Endothelial cell of umbilical vein (primary cell): ENCODE data around the gene SEC22A. TPM values are rescaled to one million over a fixed set of nuclear protein-coding genes. Genes with fewer than 3 reads are reported as not detected.

Source experiments
- BruUV-seq: library from RNA; stranded (reverse); fragments of 400-500 nt; replicated peaks from 2 replicates; lab custom pipeline; 2021; lab: Mats Ljungman, UMichigan
- CTCF ChIA-PET: fragments of 300-600, 350-600 bp; sonication (Branson Sonifier 250); formaldehyde crosslinking; loops from one replicate; lab custom pipeline; 2021; ENCODE audit warnings: antibody characterized with exemption, inconsistent platforms; lab: Charles Lee
- POLR2A ChIA-PET: fragments of 300-600, 350-600 bp; sonication (Branson Sonifier 250); formaldehyde crosslinking; loops from one replicate; lab custom pipeline; 2021; ENCODE audit warnings: antibody characterized with exemption, inconsistent platforms; lab: Charles Lee
- DNase-seq: peaks from one replicate; pipeline ENCODE4 v3.0.0-alpha.2; 2011; ENCODE audit warnings: low read depth, low spot score
- FAIRE-seq: peaks from 2 replicates; lab custom pipeline; 2011; peaks lifted over from hg19 to GRCh38; lab: Jason Lieb, UNC
- H2AFZ ChIP-seq: 2 replicates; pipeline ENCODE4 v1.6.0; 2012; ENCODE audit warnings: low read depth, low read length, control low read depth, inconsistent platforms
- H3K27ac ChIP-seq: 2 replicates; pipeline ENCODE4 v1.5.1; 2011; ENCODE audit warnings: low read depth, mild to moderate bottlenecking, control low read depth, low read length, moderate library complexity; ENCODE audit not compliant: insufficient read depth
- H3K27me3 ChIP-seq, 2 experiments: 2 replicates each; pipeline versions ENCODE4 v1.6.0 to v1.6.1; 2011; ENCODE audit warnings: low read length in 2 of 2, mixed read lengths in 1 of 2; ENCODE audit not compliant: control insufficient read depth in 2 of 2, insufficient read depth in 2 of 2
- H3K36me3 ChIP-seq, 2 experiments: 2 replicates in 1 of 2; 3 replicates in 1 of 2; pipeline ENCODE4 v1.5.1; 2011; ENCODE audit warnings: low read length in 2 of 2, mild to moderate bottlenecking in 1 of 2, moderate library complexity in 1 of 2; ENCODE audit not compliant: control insufficient read depth in 2 of 2, insufficient read depth in 2 of 2; ENCODE audit errors: extremely low read depth in 1 of 2
- H3K4me1 ChIP-seq: 3 replicates; pipeline ENCODE4 v1.5.1; 2011; ENCODE audit warnings: mild to moderate bottlenecking, low read length; ENCODE audit not compliant: control insufficient read depth, insufficient read depth; ENCODE audit errors: extremely low read depth
- H3K4me2 ChIP-seq: 2 replicates; pipeline ENCODE4 v1.6.1; 2011; ENCODE audit warnings: low read length, control low read depth, mixed read lengths; ENCODE audit not compliant: insufficient read depth
- H3K4me3 ChIP-seq, 3 experiments: fragments of 200-600 bp in 1 of 3; sonication (generic), shearing (Covaris generic) in 1 of 3; replicated peaks in 1 of 3; 2 replicates each; pipeline ENCODE4 v1.5.1; 2011 to 2016; ENCODE audit warnings: control low read depth in 3 of 3, low read length in 3 of 3, mild to moderate bottlenecking in 2 of 3, inconsistent platforms in 1 of 3, low read depth in 1 of 3, moderate library complexity in 1 of 3; ENCODE audit not compliant: insufficient read depth in 1 of 3
- H3K79me2 ChIP-seq: 2 replicates; pipeline ENCODE4 v1.6.0; 2012; ENCODE audit warnings: low read length, inconsistent platforms; ENCODE audit not compliant: control insufficient read depth, insufficient read depth
- H3K9ac ChIP-seq: replicated peaks from 2 replicates; pipeline ENCODE3; 2011; ENCODE audit warnings: low read length, control low read depth; ENCODE audit not compliant: insufficient read depth; ENCODE audit errors: extremely low read depth
- H3K9me1 ChIP-seq: replicated peaks from 3 replicates; pipeline ENCODE4 v1.6.0; 2011; ENCODE audit warnings: mild to moderate bottlenecking, low read length; ENCODE audit not compliant: control insufficient read depth, insufficient read depth; ENCODE audit errors: extremely low read depth
- H3K9me3 ChIP-seq: replicated peaks from 2 replicates; pipeline ENCODE4 v1.5.1; 2012; ENCODE audit warnings: low read length, inconsistent platforms; ENCODE audit not compliant: control insufficient read depth, insufficient read depth
- H4K20me1 ChIP-seq: replicated peaks from 2 replicates; pipeline ENCODE3; 2011; ENCODE audit warnings: mild to moderate bottlenecking, low read length; ENCODE audit not compliant: control insufficient read depth, insufficient read depth; ENCODE audit errors: extremely low read depth
- EZH2 ChIP-seq: IDR thresholded peaks from 2 replicates; pipeline ENCODE4 v1.6.1; 2012; ENCODE audit warnings: borderline replicate concordance, low read depth, mild to moderate bottlenecking, moderate library complexity, low read length, inconsistent platforms; ENCODE audit not compliant: severe bottlenecking
- FOS ChIP-seq: IDR thresholded peaks from 2 replicates; pipeline ENCODE4 v1.6.1; 2011; ENCODE audit warnings: mild to moderate bottlenecking, low read length, moderate library complexity, borderline replicate concordance; ENCODE audit not compliant: insufficient read depth
- GATA2 ChIP-seq: IDR thresholded peaks from 2 replicates; pipeline ENCODE4 v1.7.0; 2011; ENCODE audit warnings: low read depth, mild to moderate bottlenecking, moderate library complexity, mixed read lengths, low read length; ENCODE audit not compliant: insufficient read length, insufficient read depth
- JUN ChIP-seq: IDR thresholded peaks from 2 replicates; pipeline ENCODE4 v1.6.1; 2011; ENCODE audit warnings: borderline replicate concordance, low read depth; ENCODE audit not compliant: insufficient read length, insufficient read depth
- MYC ChIP-seq: IDR thresholded peaks from one replicate; pipeline ENCODE4 v1.6.1; 2011; ENCODE audit warnings: mild to moderate bottlenecking, low read depth, low read length
- POLR2A ChIP-seq: IDR thresholded peaks from 2 replicates; pipeline ENCODE4 v1.6.1; 2012; ENCODE audit warnings: low read depth, mild to moderate bottlenecking, control low read depth, low read length
- POLR2AphosphoS5 ChIP-seq: IDR thresholded peaks from 2 replicates; pipeline ENCODE4 v1.6.1; 2012; ENCODE audit warnings: low read depth, mild to moderate bottlenecking, control low read depth, low read length, moderate library complexity; ENCODE audit not compliant: insufficient read depth
- dilution Hi-C: fragments of 300-500 bp; cut with MboI; formaldehyde crosslinking; loops from one replicate; pipeline ENCODE4 v1.15.0; 2019; ENCODE audit warnings: low sequenced_read_pairs; ENCODE audit not compliant: extremely low pct_ligation_motif_present
- intact Hi-C: fragments of 100-400 bp; cut with micrococcal nuclease; formaldehyde crosslinking; loops from one replicate; pipeline ENCODE4 v1.10.0; 2022
- polyA plus RNA-seq, 4 experiments: library from polyadenylated mRNA; depleted of rRNA in 3 of 4; stranded (reverse) in 3 of 4; unstranded in 1 of 4; fragments of >200 nt; gene quantifications; 2 replicates each; pipeline versions ENCODE4 v1.2.1 to v1.2.3, GENCODE V29; 2011 to 2012; ENCODE audit warnings: missing spikeins in 1 of 4
- total RNA-seq: library from RNA; stranded (reverse); gene quantifications from 2 replicates; pipeline ENCODE4 v1.2.3, GENCODE V29; 2021
- TF ChIP-seq, protein P1 (sequence below): IDR thresholded peaks from 2 replicates; pipeline ENCODE4 v1.6.1; 2011; ENCODE audit not compliant: insufficient read depth, insufficient read length
- TF ChIP-seq, protein P2 (sequence below), 2 donors: IDR thresholded peaks; 1 replicate in 1 of 2; 2 replicates in 1 of 2; pipeline ENCODE4 v1.5.1; 2011; ENCODE audit warnings: low read length in 2 of 2, mild to moderate bottlenecking in 2 of 2, moderate library complexity in 2 of 2, control low read depth in 1 of 2, inconsistent platforms in 1 of 2, low read depth in 1 of 2; ENCODE audit not compliant: insufficient read depth in 1 of 2; ENCODE audit errors: extremely low read depth in 1 of 2

The SEC22A gene
- total and polyA plus RNA-seq, 2 donors (not counting 3 experiments of a cell fraction or from before 2014, with no cell fraction given) = 20.1 to 26.8 TPM

DNA sequence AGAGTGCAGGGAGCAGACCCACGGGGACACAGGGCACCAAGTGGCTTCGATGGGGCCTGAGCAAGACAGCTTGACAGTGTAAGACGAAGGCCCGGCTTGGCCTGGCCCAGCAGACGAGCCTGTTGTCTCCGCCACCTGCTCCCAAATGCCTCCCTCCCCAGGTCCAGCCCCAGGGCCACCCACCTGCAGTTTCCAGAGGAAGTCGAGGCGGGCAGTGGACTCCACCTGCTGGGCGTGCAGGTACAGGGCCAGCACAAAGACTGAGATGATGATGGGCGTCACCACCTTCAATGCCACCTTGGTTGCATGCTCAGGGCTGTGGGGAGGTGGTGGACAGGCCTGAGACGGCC, 94.1 kb downstream of the SEC22A start:
- TF ChIP-seq EZH2 = no peak
- TF ChIP-seq MYC = no peak
- no peak for TF ChIP-seq GATA2
- TF ChIP-seq FOS = no peak
- TF ChIP-seq POLR2A = no peak
- TF ChIP-seq JUN = no peak
- TF ChIP-seq POLR2AphosphoS5 = no peak
- TF ChIP-seq, protein P1, sequence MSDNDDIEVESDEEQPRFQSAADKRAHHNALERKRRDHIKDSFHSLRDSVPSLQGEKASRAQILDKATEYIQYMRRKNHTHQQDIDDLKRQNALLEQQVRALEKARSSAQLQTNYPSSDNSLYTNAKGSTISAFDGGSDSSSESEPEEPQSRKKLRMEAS = no peak
- TF ChIP-seq, protein P2, sequence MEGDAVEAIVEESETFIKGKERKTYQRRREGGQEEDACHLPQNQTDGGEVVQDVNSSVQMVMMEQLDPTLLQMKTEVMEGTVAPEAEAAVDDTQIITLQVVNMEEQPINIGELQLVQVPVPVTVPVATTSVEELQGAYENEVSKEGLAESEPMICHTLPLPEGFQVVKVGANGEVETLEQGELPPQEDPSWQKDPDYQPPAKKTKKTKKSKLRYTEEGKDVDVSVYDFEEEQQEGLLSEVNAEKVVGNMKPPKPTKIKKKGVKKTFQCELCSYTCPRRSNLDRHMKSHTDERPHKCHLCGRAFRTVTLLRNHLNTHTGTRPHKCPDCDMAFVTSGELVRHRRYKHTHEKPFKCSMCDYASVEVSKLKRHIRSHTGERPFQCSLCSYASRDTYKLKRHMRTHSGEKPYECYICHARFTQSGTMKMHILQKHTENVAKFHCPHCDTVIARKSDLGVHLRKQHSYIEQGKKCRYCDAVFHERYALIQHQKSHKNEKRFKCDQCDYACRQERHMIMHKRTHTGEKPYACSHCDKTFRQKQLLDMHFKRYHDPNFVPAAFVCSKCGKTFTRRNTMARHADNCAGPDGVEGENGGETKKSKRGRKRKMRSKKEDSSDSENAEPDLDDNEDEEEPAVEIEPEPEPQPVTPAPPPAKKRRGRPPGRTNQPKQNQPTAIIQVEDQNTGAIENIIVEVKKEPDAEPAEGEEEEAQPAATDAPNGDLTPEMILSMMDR (IDR thresholded peaks at IDR 0.05; ENCODE audit: extremely low read depth in 1 of 2, insufficient read depth in 1 of 2, low read depth in 1 of 2, low read length in 2 of 2) = no peak
- Histone ChIP-seq H3K4me3 (no peak overlapping the region), H2AFZ (no peak overlapping the region), H3K27me3 (no peaks in the 10 kb centered on the region), H3K9ac (no peak overlapping the region), H3K27ac (no peak overlapping the region), H3K4me2 (no peak overlapping the region), H3K36me3 (no peaks in the 10 kb centered on the region), H3K9me1 (no peaks in the 10 kb centered on the region), H3K4me1 (no peaks in the 10 kb centered on the region), H3K9me3 (no peaks in the 10 kb centered on the region), H4K20me1 (no peaks in the 10 kb centered on the region), H3K79me2 (no peaks in the 10 kb centered on the region)
- dilution Hi-C loops (no loop called here), intact Hi-C loops (no loop called here)
- no TSS peak for BruUV-seq
- ChIA-PET CTCF (no interaction called here), POLR2A (no interaction called here)
- FAIRE-seq = no peak
- no peak for DNase-seq
